Stimulated activated naive CD8-positive, alpha-beta T cell treated with anti-CD3 and anti-CD28 coated beads, Interleukin-15, amount 100 ng/mL, for 72 hours (primary cell): Measurements from ENCODE around the gene CCIN.
"Not testable (repeated sequence)": the region's sequence is repeated elsewhere in the genome, so short reads cannot be mapped to it uniquely, and the experiment has no call there.

Experiments
- ATAC-seq: fragments of 150-1000 bp; cut with Tn5 transposase; 2 replicates; pipeline ENCODE4 v1.10.0; 2021; ENCODE audit warnings: mild to moderate bottlenecking, moderate library complexity
- DNase-seq, 2 donors: peaks; one replicate each; pipeline ENCODE4 v3.0.0; 2021 to 2022
- H3K27ac Mint-ChIP-seq, 2 donors: one replicate each; pipeline ENCODE4 v1.8.0; 2022; ENCODE audit warnings: mild to moderate bottlenecking in 2 of 2, mixed read lengths in 2 of 2, moderate library complexity in 2 of 2
- H3K27me3 Mint-ChIP-seq: one replicate; pipeline ENCODE4 v1.8.0; 2022; ENCODE audit warnings: mixed read lengths
- H3K4me1 Mint-ChIP-seq: one replicate; pipeline ENCODE4 v1.8.0; 2022; ENCODE audit warnings: mild to moderate bottlenecking, mixed read lengths
- H3K4me3 Mint-ChIP-seq, 2 donors: one replicate each; pipeline ENCODE4 v1.8.0; 2022; ENCODE audit warnings: mild to moderate bottlenecking in 2 of 2, mixed read lengths in 2 of 2, moderate library complexity in 1 of 2
- H3K9me3 Mint-ChIP-seq, 2 donors: one replicate each; pipeline ENCODE4 v1.8.0; 2022; ENCODE audit warnings: mixed read lengths in 2 of 2

CCIN gene

DNA sequence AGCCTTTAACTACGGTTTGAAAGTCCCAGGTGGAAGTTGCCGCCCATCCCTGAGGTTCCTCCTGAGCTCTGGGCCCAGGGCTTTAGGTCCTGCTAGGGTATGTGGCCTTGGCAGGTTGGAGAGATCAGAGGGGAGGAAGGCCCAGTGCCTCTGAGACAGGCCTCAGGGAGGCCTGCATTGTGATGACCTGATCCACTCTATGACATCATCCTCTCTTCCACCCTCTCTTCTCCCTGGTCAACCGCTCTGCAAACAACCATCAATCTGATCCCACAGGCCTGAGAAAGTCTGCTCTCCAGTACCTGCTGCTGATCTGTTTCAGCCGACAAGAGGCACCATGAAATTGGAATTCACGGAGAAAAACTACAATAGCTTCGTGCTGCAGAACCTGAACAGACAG is at the start of gene CCIN:
Gene CCIN (plus strand): TSS at position 223 of the 400 bp plus-strand sequence. CDS start 115 bp downstream, at position 338.
- no peaks in the 10 kb centered on the region for H3K27me3 Mint-ChIP-seq
- no peak within 1 kb of the TSS for H3K27ac Mint-ChIP-seq

GRCh38 chr9:36119476-36119875 is 49.7 kb upstream of the CCIN start:
- H3K27me3 Mint-ChIP-seq, result no peaks in the 10 kb centered on the region
- H3K4me3 Mint-ChIP-seq, result no peak overlapping the region
- H3K27ac Mint-ChIP-seq, result no peak overlapping the region
- DNase-seq (no peak), ATAC-seq (no peak)
- no peaks in the 10 kb centered on the region for H3K4me1 Mint-ChIP-seq
- no peaks in the 10 kb centered on the region for H3K9me3 Mint-ChIP-seq

More for the DNA sequence above, at the start of gene CCIN:
- ATAC-seq (no peak), DNase-seq (no peak)
- no peaks in the 10 kb centered on the region for H3K9me3 Mint-ChIP-seq
- H3K4me1 Mint-ChIP-seq, result peaks cover 8% of the 10 kb centered on the region
- H3K4me3 Mint-ChIP-seq, result no peak within 1 kb of the TSS

DNA sequence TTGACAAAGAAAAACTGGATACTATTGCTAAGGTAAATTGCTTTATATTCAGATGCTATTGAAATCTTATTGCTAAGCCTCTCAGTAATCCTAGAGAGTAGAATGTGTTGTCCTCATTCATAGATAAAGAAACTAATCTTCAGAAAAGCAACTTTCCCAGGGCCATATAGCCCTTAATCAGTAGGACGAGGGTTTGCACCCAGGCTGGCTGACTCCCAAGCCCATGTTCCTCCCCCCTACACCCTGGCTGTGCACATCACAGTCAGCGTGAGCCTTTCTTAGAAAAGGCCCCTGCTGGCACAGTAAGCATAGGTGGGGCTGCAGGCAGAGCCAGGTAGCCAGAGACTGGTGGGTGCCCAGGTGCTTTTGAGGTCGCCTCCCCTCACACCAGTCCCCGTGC is 48.5 kb upstream of the CCIN start:
- Mint-ChIP-seq H3K4me3 (no peak overlapping the region), H3K27me3 (no peaks in the 10 kb centered on the region), H3K27ac (no peak overlapping the region), H3K4me1 (peaks cover 10% of the 10 kb centered on the region), H3K9me3 (no peaks in the 10 kb centered on the region)
- ATAC-seq (no peak), DNase-seq (no peak)

- DNase-seq (no peak), ATAC-seq (no peak)
- Mint-ChIP-seq H3K4me1 (peaks cover 18% of the 10 kb centered on the region), H3K27ac (no peak overlapping the region), H3K27me3 (no peaks in the 10 kb centered on the region), H3K9me3 (no peaks in the 10 kb centered on the region), H3K4me3 (no peak overlapping the region)
These were observed 47.2 kb upstream of the CCIN start for GRCh38 chr9:36121971-36122370.

DNA sequence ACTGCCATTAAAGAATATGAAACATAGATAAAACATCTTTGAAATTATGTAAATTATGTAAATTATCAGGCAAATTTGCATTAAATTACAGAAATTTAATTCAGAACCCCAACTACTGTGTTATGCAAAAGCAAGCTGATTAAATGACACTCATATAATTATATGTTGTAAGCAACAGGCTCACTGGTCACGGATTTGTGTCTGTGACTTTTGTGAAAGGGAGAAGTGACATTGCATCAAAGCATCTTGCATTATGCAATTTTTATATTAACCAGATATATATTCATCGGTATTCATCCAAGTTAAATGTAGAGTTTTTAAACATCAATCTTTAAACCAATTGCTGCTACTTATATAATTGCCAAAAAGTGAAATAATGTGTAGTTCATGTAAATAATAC is 45.7 kb upstream of the CCIN start:
- no peak overlapping the region for H3K27ac Mint-ChIP-seq
- no peaks in the 10 kb centered on the region for H3K9me3 Mint-ChIP-seq
- H3K4me3 Mint-ChIP-seq, result no peak overlapping the region
- ATAC-seq (no peak), DNase-seq (no peak)
- H3K27me3 Mint-ChIP-seq, result no peaks in the 10 kb centered on the region
- peaks cover 34% of the 10 kb centered on the region for H3K4me1 Mint-ChIP-seq

DNA sequence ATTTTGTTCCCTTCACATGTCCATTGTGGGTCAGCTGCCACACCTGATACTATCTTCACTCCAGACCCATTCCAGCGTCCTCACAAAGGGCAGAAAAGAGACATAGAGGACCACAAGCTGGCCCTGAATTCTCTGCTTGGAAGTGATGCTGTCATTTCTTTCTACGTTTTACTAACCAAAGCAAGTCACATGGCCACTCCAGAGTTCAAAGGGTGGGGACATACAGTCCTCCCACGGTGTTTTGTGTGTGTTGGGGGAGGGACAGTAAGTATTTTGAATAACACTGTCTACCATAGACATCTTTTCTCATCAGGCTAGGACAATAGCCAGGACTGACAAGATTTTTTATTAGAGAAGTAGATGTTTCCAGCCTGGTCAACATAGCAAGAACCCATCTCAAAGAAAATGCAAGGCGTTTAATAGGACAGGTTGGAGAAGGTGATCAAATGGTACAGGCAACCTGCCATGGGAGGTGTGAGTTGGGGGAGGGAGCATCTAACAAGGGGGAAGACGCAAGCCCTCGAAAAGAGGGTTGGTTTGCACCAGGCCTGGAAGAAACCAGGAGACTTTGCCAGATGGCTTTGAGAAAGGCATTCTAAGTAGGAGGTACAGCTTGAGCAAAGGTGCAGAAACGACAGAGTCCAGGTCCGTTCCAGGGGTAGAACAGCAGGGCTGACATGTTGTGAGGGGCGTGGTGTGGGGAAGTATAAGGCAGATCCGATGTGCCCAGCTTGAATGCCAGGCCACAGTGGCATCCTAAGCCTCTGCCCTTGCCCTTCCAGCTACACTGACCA is 43.9 kb upstream of the CCIN start:
- Mint-ChIP-seq H3K4me3 (no peak overlapping the region), H3K27me3 (no peaks in the 10 kb centered on the region), H3K4me1 (peaks cover 34% of the 10 kb centered on the region), H3K27ac (peak overlapping the region; percentile 4 to 45), H3K9me3 (no peaks in the 10 kb centered on the region)
- DNase-seq (no peak), ATAC-seq (peak; percentile 39)

DNA sequence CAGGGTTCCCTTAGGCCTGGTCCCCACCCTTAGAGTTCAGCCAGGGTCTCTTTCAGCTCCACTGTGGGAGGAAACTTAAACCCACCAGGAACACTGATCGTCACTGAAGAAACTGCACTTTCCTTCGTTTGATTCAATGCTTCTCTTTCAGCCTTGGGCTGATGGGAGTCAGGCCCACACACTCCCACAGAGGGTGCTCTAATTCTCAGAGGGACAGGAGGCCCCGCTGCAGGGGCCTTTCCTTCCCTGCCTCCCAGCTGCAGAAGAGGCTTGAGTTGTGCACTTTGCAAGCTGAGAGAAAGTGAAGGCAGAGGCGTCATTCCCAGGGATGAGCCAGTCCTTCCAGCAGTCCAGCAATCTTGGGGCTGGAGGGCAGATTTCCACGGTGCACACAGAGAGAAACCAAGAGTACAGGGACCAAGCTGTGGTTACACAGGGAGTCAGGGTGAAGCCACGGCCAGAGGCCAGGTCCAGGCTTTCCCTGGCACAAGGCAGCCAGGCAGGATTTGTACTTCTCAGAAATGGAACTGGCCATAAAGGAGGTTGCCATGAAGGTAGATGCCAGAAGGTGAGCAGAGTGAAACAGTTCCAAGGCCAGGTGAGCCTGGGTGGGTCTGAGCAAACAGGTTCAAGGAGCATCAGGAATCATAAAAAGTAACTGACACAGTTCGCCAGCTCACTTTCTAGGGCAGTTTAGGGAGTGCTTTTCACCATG is 43.0 kb upstream of the CCIN start:
- Mint-ChIP-seq H3K27me3 (no peaks in the 10 kb centered on the region), H3K4me3 (no peak overlapping the region), H3K4me1 (peaks cover 34% of the 10 kb centered on the region), H3K27ac (no peak overlapping the region), H3K9me3 (no peaks in the 10 kb centered on the region)
- no peak for ATAC-seq
- no peak for DNase-seq

- Mint-ChIP-seq H3K9me3 (no peaks in the 10 kb centered on the region), H3K27ac (no peak overlapping the region), H3K27me3 (no peaks in the 10 kb centered on the region), H3K4me3 (no peak overlapping the region), H3K4me1 (peaks cover 34% of the 10 kb centered on the region)
- ATAC-seq (peak; percentile 31), DNase-seq (no peak)
These were observed 41.4 kb upstream of the CCIN start for GRCh38 chr9:36127652-36128244.

GRCh38 chr9:36128349-36128748 is 40.8 kb upstream of the CCIN start:
- Mint-ChIP-seq H3K4me3 (no peak overlapping the region), H3K27ac (no peak overlapping the region), H3K27me3 (no peaks in the 10 kb centered on the region), H3K9me3 (no peaks in the 10 kb centered on the region), H3K4me1 (peaks cover 34% of the 10 kb centered on the region)
- ATAC-seq, result no peak
- no peak for DNase-seq

GRCh38 chr9:36129139-36129538 is 40.0 kb upstream of the CCIN start:
- H3K9me3 Mint-ChIP-seq, result no peaks in the 10 kb centered on the region
- no peak overlapping the region for H3K27ac Mint-ChIP-seq
- DNase-seq, result no peak
- H3K27me3 Mint-ChIP-seq, result no peaks in the 10 kb centered on the region
- H3K4me3 Mint-ChIP-seq, result no peak overlapping the region
- peaks cover 34% of the 10 kb centered on the region for H3K4me1 Mint-ChIP-seq
- no peak for ATAC-seq

DNA sequence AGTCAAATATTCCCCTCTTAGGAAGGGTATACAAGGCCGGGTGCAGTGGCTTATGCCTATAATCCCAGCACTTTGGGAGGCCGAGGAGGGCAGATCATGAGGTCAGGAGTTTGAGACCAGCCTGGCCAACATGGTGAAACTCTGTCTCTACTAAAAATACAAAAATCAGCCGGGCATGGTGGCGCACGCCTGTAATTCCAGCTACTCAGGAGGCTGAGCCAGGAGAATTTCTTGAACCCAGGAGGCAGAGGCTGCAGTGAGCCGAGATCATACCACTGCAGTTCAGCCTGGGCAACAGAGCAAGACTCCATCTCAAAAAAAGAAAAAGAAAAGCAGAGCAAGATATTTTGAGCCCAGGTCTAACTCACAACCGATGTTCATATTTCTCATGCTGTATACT is 37.5 kb upstream of the CCIN start:
- H3K4me3 Mint-ChIP-seq, ATAC-seq, DNase-seq, H3K9me3 Mint-ChIP-seq, H3K27ac Mint-ChIP-seq: not testable (repeated sequence)
- peaks cover 23% of the 10 kb centered on the region for H3K4me1 Mint-ChIP-seq
- peaks cover 14% of the 10 kb centered on the region for H3K27me3 Mint-ChIP-seq

GRCh38 chr9:36132086-36132485 is 37.1 kb upstream of the CCIN start:
- peaks cover 14% of the 10 kb centered on the region for H3K27me3 Mint-ChIP-seq
- no peak overlapping the region for H3K27ac Mint-ChIP-seq
- no peak overlapping the region for H3K4me3 Mint-ChIP-seq
- H3K4me1 Mint-ChIP-seq, result peaks cover 22% of the 10 kb centered on the region
- no peaks in the 10 kb centered on the region for H3K9me3 Mint-ChIP-seq
- ATAC-seq (no peak), DNase-seq (no peak)

DNA sequence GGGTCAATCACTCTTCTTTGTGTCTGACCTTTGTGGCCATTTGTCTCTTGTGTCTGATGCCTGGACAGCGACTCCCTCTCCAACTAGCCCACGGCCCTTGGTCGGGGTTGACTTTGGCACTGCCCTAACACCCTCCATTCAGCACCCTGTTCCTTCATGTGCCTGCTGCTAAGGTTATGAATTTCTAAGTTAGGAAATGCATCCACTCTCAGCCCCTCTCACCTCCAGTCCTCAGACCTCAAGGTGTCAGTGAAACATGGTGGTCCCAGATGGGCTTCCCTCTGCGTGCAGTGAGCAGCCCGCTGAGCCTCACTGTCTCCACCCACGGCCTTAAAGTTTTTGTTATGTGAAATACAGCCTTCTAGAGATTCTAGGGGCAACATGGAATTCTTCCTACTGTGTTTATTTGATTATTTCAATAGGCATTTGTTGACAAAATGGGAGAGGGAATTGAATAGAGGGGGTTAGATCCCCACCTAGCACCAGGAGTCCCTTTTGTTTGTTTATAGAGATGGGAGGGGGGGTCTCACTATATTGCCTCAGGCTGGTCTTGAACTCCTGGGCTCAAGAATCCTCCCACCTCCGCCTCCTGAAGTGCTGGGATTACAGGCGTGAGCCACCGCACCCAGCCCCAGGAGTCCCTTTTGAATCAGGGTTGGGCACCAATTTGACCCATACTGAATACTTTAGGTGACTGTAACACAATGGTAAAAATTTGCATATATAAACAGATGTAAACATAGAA is 34.3 kb upstream of the CCIN start:
- no peak overlapping the region for H3K27ac Mint-ChIP-seq
- ATAC-seq, result no peak
- no peak overlapping the region for H3K4me3 Mint-ChIP-seq
- H3K4me1 Mint-ChIP-seq, result peaks cover 35% of the 10 kb centered on the region
- no peaks in the 10 kb centered on the region for H3K9me3 Mint-ChIP-seq
- H3K27me3 Mint-ChIP-seq, result peaks cover 27% of the 10 kb centered on the region
- DNase-seq, result no peak

DNA sequence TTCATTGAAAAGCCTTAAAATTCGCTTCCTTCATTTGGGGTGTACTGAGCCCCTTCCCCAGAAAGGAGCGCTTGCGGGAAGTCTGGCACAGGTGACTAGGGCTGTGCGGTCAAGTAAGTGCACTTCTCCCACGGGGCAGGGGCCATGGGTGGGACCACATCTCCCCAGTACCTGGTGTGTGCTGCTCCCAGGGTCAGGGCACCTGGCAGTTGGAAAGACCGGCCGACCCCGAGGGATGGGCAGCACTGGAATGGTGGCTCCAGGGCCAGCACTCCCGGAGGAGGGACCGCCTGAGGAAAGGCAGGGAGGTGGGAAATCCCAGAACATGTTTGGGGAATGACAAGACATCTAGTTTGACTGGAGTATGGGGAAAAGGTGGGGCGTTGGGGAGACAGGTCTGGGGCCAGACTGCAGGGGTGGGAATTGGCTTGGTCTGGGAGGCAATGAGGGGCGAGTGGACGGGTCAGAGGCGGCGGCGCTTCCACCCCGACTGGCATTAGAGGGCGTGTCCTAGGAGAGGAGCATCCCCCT is 33.4 kb upstream of the CCIN start:
- H3K4me1 Mint-ChIP-seq, result peaks cover 44% of the 10 kb centered on the region
- no peak for ATAC-seq
- H3K27me3 Mint-ChIP-seq, result peaks cover 27% of the 10 kb centered on the region
- no peak overlapping the region for H3K27ac Mint-ChIP-seq
- no peaks in the 10 kb centered on the region for H3K9me3 Mint-ChIP-seq
- DNase-seq, result no peak
- peak overlapping the region; percentile 81 to 86 for H3K4me3 Mint-ChIP-seq

GRCh38 chr9:36136272-36136893 is 32.8 kb upstream of the CCIN start, which contains the start of gene GLIPR2:
TSS of gene GLIPR2 (plus strand) at chr9:36136733. CDS start at chr9:36136779, 46 bp downstream.
- H3K27ac Mint-ChIP-seq, result peak within 1 kb of the TSS in 1 of 2 donors; percentile 2
- peaks cover 27% of the 10 kb centered on the region for H3K27me3 Mint-ChIP-seq
- peak within 1 kb of the TSS; percentile 81 to 86 for H3K4me3 Mint-ChIP-seq
- no peaks in the 10 kb centered on the region for H3K9me3 Mint-ChIP-seq
- peak; percentile 96 for ATAC-seq
- DNase-seq, result peak; percentile 77 to 82
- peaks cover 50% of the 10 kb centered on the region for H3K4me1 Mint-ChIP-seq
